OCI-LY7 (cell line): ENCODE measurements around the gene ACAD8. TPM values are rescaled to one million over a fixed set of nuclear protein-coding genes. Genes with fewer than 3 reads are reported as not detected.

ENCODE experiments used
- BruUV-seq: library from RNA; stranded (reverse); fragments of 400-500 nt; replicated peaks from 2 replicates; lab custom pipeline; 2021; lab: Mats Ljungman, UMichigan
- CTCF ChIA-PET: fragments of 300-600 bp; sonication (Branson Sonifier 250); formaldehyde crosslinking; loops from one replicate; lab custom pipeline; 2022; ENCODE audit warnings: antibody characterized with exemption; ENCODE audit not compliant: unreplicated experiment; lab: Charles Lee
- POLR2A ChIA-PET: fragments of 300-600 bp; sonication (Branson Sonifier 250); formaldehyde crosslinking; loops from one replicate; lab custom pipeline; 2022; ENCODE audit warnings: antibody characterized with exemption; lab: Charles Lee
- DNase-seq: peaks from one replicate; pipeline ENCODE4 v3.0.0-alpha.2; 2015; ENCODE audit warnings: low spot score
- H2AFZ ChIP-seq: fragments of 200-600 bp; sonication (generic), shearing (Covaris generic); 2 replicates; pipeline ENCODE4 v1.6.1; 2014; ENCODE audit warnings: mild to moderate bottlenecking, antibody characterized with exemption, low read length, moderate library complexity
- H3K27ac ChIP-seq: fragments of 200-600 bp; sonication (generic); 2 replicates; pipeline ENCODE4 v1.5.1; 2014; ENCODE audit warnings: mixed run types, low read depth, mild to moderate bottlenecking, moderate library complexity, low read length, inconsistent platforms; ENCODE audit not compliant: poor library complexity, severe bottlenecking
- H3K36me3 ChIP-seq: fragments of 200-600 bp; sonication (generic); 2 replicates; pipeline ENCODE4 v1.6.1; 2014; ENCODE audit warnings: mild to moderate bottlenecking, antibody characterized with exemption, low read length, moderate library complexity, mixed read lengths; ENCODE audit not compliant: insufficient read depth
- H3K4me1 ChIP-seq: fragments of 200-600 bp; sonication (generic); 2 replicates; pipeline ENCODE4 v1.5.1; 2014; ENCODE audit warnings: mild to moderate bottlenecking, low read length; ENCODE audit not compliant: insufficient read depth, poor library complexity, severe bottlenecking
- H3K4me2 ChIP-seq: fragments of 200-600 bp; sonication (generic); 2 replicates; pipeline ENCODE4 v1.6.1; 2014; ENCODE audit warnings: mild to moderate bottlenecking, low read length
- H3K4me3 ChIP-seq: fragments of 200-600 bp; sonication (generic); 2 replicates; pipeline ENCODE4 v1.5.1; 2014; ENCODE audit warnings: mild to moderate bottlenecking, low read depth, low read length; ENCODE audit not compliant: poor library complexity, severe bottlenecking
- H3K79me2 ChIP-seq: fragments of 200-600 bp; sonication (generic); 2 replicates; pipeline ENCODE4 v1.6.1; 2016; ENCODE audit warnings: low read depth, mild to moderate bottlenecking, low read length, moderate library complexity, mixed read lengths; ENCODE audit not compliant: insufficient read depth
- H3K9me2 ChIP-seq: fragments of 200-600 bp; sonication (generic); 2 replicates; pipeline ENCODE4 v1.6.1; 2016; ENCODE audit warnings: mild to moderate bottlenecking, low read length, mixed read lengths; ENCODE audit not compliant: insufficient read depth
- H3K9me3 ChIP-seq: fragments of 200-600 bp; sonication (generic); 2 replicates; pipeline ENCODE4 v1.6.1; 2014; ENCODE audit warnings: mild to moderate bottlenecking, mixed run types, low read length, mixed read lengths
- H4K20me1 ChIP-seq: fragments of 200-600 bp; sonication (generic); 2 replicates; pipeline ENCODE4 v1.6.1; 2014; ENCODE audit warnings: mild to moderate bottlenecking, antibody characterized with exemption, low read length, moderate library complexity, mixed read lengths; ENCODE audit not compliant: insufficient read depth
- EZH2phosphoT487 ChIP-seq: fragments of 200-600 bp; sonication (generic); IDR thresholded peaks from 2 replicates; pipeline ENCODE4 v1.6.1; 2018; ENCODE audit warnings: low read depth, borderline replicate concordance, mild to moderate bottlenecking, mixed run types, antibody characterized with exemption, low read length, moderate library complexity, mixed read lengths
- intact Hi-C: fragments of 100-400 bp; cut with micrococcal nuclease; formaldehyde crosslinking; loops from one replicate; pipeline ENCODE4 v1.10.0; 2022; ENCODE audit not compliant: unreplicated experiment
- total RNA-seq, 2 experiments: library from RNA; depleted of rRNA in 1 of 2; stranded (reverse); fragments of >200 nt in 1 of 2; shearing (Covaris generic) in 1 of 2; gene quantifications; 2 replicates each; pipeline ENCODE4 v1.2.3, GENCODE V29; 2014 to 2022
- TF ChIP-seq, protein P1 (sequence below): fragments of 200-600 bp; sonication (generic); conservative IDR thresholded peaks from 2 replicates; pipeline ENCODE4 v1.5.1; 2014; ENCODE audit warnings: mild to moderate bottlenecking, antibody characterized with exemption, low read length, moderate library complexity, mixed read lengths

ACAD8 gene
- total RNA-seq, 2 experiments from 2014 or later, result 24.7 to 29.7 TPM

GRCh38 chr11:134229126-134229790, 24.1 kb upstream of the ACAD8 start:
- Histone ChIP-seq H3K79me2 (peaks cover 34% of the 10 kb centered on the region; the same call in 1 of the 2 replicates), H3K36me3 (peaks cover 6% of the 10 kb centered on the region; the same call in 1 of the 2 replicates), H3K4me1 (peaks cover 53% of the 10 kb centered on the region), H3K4me3 (no peak overlapping the region), H4K20me1 (peaks cover 58% of the 10 kb centered on the region), H3K9me3 (no peaks in the 10 kb centered on the region), H2AFZ (no peak overlapping the region), H3K4me2 (peak overlapping the region; percentile 37), H3K9me2 (no peaks in the 10 kb centered on the region), H3K27ac (no peak overlapping the region)
- no TSS peak for BruUV-seq
- ChIA-PET POLR2A (interaction anchor here (1.1 to 2.5 kb wide), 3 partner anchors 10 to 25 kb away, joined by 3 to 9 read pairs (median 6); partner anchors contain the start of gene ACAD8), CTCF (no interaction called here)
- DNase-seq, result no peak
- no peak for TF ChIP-seq EZH2phosphoT487
- TF ChIP-seq, protein P1, sequence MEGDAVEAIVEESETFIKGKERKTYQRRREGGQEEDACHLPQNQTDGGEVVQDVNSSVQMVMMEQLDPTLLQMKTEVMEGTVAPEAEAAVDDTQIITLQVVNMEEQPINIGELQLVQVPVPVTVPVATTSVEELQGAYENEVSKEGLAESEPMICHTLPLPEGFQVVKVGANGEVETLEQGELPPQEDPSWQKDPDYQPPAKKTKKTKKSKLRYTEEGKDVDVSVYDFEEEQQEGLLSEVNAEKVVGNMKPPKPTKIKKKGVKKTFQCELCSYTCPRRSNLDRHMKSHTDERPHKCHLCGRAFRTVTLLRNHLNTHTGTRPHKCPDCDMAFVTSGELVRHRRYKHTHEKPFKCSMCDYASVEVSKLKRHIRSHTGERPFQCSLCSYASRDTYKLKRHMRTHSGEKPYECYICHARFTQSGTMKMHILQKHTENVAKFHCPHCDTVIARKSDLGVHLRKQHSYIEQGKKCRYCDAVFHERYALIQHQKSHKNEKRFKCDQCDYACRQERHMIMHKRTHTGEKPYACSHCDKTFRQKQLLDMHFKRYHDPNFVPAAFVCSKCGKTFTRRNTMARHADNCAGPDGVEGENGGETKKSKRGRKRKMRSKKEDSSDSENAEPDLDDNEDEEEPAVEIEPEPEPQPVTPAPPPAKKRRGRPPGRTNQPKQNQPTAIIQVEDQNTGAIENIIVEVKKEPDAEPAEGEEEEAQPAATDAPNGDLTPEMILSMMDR, result no peak
- intact Hi-C loops, result no loop called here

DNA sequence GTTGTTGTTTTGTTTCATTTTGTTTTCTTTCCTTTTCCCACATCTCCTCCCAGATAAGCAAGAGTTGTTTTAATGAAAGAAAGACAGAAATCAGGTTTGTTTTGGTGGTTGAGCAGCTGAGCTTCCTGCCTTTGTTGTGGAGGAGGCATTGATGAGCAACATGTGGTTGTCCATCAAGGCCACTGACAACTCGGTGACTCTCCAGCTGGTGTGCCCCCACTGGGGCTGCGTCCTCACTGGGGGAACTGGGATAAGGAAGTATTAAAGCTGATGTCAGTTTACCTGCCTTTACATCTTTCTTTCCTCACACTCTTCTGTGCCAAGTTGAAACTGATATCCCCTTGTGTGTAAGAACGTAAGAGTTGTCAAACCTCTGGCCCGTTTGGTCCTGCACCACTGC, 23.0 kb upstream of the ACAD8 start:
- no TSS peak for BruUV-seq
- ChIA-PET CTCF (no interaction called here), POLR2A (interaction anchor here (1.1 to 2.5 kb wide), 2 partner anchors 9 to 21 kb away, joined by 3 to 9 read pairs; no protein-coding TSS in a partner anchor)
- no peak for TF ChIP-seq EZH2phosphoT487
- TF ChIP-seq, protein P1, result no peak
- no peak overlapping the region for H3K27ac ChIP-seq
- H3K9me2 ChIP-seq, result no peaks in the 10 kb centered on the region
- no peaks in the 10 kb centered on the region for H3K9me3 ChIP-seq
- H3K4me1 ChIP-seq, result peaks cover 53% of the 10 kb centered on the region
- peaks cover 6% of the 10 kb centered on the region; the same call in 1 of the 2 replicates for H3K36me3 ChIP-seq
- DNase-seq, result peak; percentile 19
- no peak overlapping the region for H3K4me3 ChIP-seq
- H3K79me2 ChIP-seq, result peaks cover 30% of the 10 kb centered on the region; the same call in 1 of the 2 replicates
- H3K4me2 ChIP-seq, result no peak overlapping the region
- peaks cover 56% of the 10 kb centered on the region for H4K20me1 ChIP-seq
- H2AFZ ChIP-seq, result no peak overlapping the region
- intact Hi-C loops, result no loop called here
